LNCaP clone FGC (cell line): ENCODE measurements around the gene KIF12.
A peak's percentile ranks its signal among the peaks of the same experiment; 100 is the strongest.
"Not testable (repeated sequence)": the region's sequence is repeated elsewhere in the genome, so short reads cannot be mapped to it uniquely, and the experiment has no call there.

Experiments used
- DNase-seq: peaks from one replicate; pipeline ENCODE4 v3.0.0-alpha.2; 2011; ENCODE audit warnings: low read depth
- H3K4me3 ChIP-seq: 2 replicates; pipeline ENCODE4 v1.5.1; 2011; ENCODE audit warnings: mild to moderate bottlenecking, low read depth, low read length, control low read depth
- TF ChIP-seq, protein P1 (sequence below): IDR thresholded peaks from 2 replicates; pipeline ENCODE4 v1.5.1; 2012; ENCODE audit warnings: mild to moderate bottlenecking; ENCODE audit not compliant: control insufficient read depth, insufficient read depth; ENCODE audit errors: extremely low read depth

KIF12 gene

GRCh38 chr9:114083666-114084065 is 15.4 kb downstream of the KIF12 start:
- TF ChIP-seq, protein P1, sequence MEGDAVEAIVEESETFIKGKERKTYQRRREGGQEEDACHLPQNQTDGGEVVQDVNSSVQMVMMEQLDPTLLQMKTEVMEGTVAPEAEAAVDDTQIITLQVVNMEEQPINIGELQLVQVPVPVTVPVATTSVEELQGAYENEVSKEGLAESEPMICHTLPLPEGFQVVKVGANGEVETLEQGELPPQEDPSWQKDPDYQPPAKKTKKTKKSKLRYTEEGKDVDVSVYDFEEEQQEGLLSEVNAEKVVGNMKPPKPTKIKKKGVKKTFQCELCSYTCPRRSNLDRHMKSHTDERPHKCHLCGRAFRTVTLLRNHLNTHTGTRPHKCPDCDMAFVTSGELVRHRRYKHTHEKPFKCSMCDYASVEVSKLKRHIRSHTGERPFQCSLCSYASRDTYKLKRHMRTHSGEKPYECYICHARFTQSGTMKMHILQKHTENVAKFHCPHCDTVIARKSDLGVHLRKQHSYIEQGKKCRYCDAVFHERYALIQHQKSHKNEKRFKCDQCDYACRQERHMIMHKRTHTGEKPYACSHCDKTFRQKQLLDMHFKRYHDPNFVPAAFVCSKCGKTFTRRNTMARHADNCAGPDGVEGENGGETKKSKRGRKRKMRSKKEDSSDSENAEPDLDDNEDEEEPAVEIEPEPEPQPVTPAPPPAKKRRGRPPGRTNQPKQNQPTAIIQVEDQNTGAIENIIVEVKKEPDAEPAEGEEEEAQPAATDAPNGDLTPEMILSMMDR = no peak
- no peak overlapping the region for H3K4me3 ChIP-seq
- DNase-seq = no peak

DNA sequence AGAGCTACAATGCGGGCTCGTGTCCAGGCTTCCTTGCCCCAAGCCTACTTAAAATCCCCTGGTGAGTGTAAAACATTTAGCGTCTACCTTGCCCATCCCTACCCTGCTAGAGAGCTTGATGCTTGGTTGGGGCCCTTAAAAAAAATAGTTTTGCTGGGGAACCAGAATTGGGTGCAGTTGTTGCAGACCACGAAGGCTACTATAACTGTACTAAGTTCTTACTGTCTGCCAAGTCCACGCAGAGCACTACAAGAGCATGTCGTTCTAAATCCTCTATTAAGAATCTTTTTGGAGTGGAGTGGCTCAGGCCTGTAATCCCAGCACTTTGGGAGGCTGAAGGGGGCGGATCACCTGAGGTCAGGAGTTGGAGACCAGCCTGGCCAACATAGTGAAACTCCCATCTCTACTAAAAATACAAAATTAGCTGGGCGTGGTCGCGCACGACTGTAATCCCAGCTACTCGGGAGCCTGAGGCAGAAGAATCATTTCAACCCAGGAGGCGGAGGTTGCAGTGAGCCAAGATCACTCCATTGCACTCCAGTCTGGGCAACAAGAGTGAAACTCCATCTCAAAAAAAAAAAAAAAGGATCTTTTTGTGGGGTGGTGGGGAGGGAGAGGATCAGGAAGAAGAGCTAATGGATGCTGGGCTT is 16.2 kb downstream of the KIF12 start:
- DNase-seq, H3K4me3 ChIP-seq: not testable (repeated sequence)

- TF ChIP-seq, protein P1 = peak; percentile 85
- no peak overlapping the region for H3K4me3 ChIP-seq
- peak; percentile 74 for DNase-seq
Observed at GRCh38 chr9:114082017-114082762, 16.9 kb downstream of the KIF12 start.

DNA sequence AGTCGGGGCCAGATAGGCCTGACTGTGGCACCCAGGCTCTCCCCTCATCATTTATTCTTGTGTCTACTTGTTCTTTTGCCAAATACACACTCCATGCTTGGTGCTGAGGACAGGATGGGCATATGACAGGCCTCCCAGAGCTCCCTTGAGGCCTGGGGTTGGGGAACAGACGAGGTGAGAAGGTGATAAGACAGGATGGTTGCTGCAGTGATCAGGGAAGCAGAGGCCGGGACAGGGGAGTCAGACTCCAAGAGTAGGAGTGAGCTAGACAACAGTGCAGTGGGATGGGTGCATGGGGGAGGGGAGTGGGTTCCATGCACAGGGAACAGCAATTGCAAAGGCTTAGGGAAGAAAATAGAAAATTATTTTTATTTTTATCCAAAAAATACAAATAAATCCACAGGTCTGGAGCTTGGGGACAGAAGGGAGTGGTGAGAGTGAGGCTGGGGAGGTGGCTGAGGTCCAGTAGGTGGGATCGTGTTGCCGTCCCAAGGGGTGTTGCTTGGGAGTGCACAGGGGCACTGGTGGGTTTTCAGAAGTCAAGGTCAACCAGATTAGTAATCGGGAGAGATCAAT is 17.6 kb downstream of the KIF12 start:
- no peak overlapping the region for H3K4me3 ChIP-seq
- DNase-seq = no peak
- TF ChIP-seq, protein P1 = no peak

GRCh38 chr9:114080773-114081440 is 18.2 kb downstream of the KIF12 start:
- DNase-seq = peak; percentile 84
- no peak overlapping the region for H3K4me3 ChIP-seq
- TF ChIP-seq, protein P1 = no peak

GRCh38 chr9:114080195-114080772 is 18.8 kb downstream of the KIF12 start:
- DNase-seq = no peak
- no peak overlapping the region for H3K4me3 ChIP-seq

More at GRCh38 chr9:114080195-114080772, 18.8 kb downstream of the KIF12 start:
- TF ChIP-seq, protein P1 = no peak
